C4-2B (cell line): Measurements from ENCODE around the gene ACOT11.

Experiments used
- H3K27ac ChIP-seq: fragments of 450-650 bp; 2 replicates; pipeline ENCODE4 v1.5.1; 2017
- CTCF ChIP-seq: fragments of 450-650 bp; conservative IDR thresholded peaks from 2 replicates; pipeline ENCODE4 v1.5.1; 2017; ENCODE audit warnings: mild to moderate bottlenecking
- ZFX ChIP-seq: fragments of 450-650 bp; IDR thresholded peaks from 2 replicates; pipeline ENCODE4 v1.6.1; 2017

Gene ACOT11

DNA sequence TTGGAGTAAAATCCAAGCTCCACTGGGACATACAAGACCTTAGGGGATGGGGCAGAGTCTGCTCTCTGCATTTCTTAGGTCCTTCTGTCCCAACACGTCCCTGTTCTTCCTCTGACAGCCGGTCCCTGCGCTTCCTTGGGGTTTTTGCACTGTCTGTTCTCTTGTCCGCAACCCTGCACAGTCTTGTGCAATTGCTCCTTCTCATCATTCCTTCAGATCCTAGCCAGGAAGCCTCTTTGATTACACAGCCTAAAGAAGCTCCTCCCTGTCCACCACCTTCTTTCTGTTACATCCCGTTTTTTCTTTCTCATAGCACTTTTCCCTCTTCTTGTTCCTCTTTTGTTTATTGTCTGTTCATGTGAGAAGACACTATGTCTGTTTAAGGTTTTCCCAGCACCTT lies 19.9 kb downstream of the ACOT11 start:
- TF ChIP-seq CTCF (no peak), ZFX (no peak)
- no peak overlapping the region for H3K27ac ChIP-seq

- TF ChIP-seq ZFX (no peak), CTCF (no peak)
- H3K27ac ChIP-seq = no peak overlapping the region
Measured at GRCh38 chr1:54569339-54569738, 21.3 kb downstream of the ACOT11 start.

- H3K27ac ChIP-seq = no peak overlapping the region
Measured at GRCh38 chr1:54570161-54570560, 22.1 kb downstream of the ACOT11 start.

GRCh38 chr1:54571326-54571725 lies 23.3 kb downstream of the ACOT11 start:
- TF ChIP-seq ZFX = no peak
- no peak for TF ChIP-seq CTCF
- no peak overlapping the region for H3K27ac ChIP-seq

More at GRCh38 chr1:54570161-54570560, 22.1 kb downstream of the ACOT11 start:
- TF ChIP-seq CTCF (no peak), ZFX (no peak)

DNA sequence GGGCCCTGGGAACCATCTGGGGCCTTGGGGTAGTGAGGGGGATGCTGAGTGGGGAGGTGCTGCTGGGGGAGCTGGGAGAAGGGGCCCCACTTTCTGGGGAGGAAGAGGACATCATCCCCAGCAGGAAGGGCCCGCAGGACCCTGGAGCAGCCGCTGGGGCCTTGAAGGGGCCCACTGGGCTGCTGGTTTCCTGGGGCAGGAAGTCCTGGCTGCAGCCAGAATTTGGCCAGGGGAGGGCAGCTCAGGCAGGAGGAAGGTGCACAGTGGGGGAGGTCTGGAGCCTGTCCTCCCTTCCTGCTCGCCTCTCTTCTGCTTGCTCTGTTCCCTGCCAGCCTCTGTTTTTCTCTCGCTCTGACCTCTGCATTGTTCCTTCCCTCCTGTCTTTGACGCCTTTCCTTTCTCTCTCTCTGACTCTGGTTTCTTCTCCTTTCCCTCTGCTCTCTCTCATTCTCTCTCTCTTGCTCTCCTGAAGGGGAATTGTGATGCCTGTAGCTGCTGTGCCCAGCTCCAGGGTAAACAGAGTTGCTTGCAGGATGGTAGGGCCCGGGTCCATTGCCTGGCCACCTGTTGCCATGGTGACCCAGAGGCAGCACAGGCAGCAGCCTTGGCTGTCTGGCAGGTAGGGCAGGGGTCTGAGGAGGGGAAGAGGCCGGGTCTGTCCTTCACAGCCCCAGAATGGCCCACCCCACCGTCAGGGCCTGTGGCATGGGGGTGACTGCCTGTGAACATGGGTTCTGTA lies 23.9 kb downstream of the ACOT11 start:
- no peak overlapping the region for H3K27ac ChIP-seq
- TF ChIP-seq ZFX (no peak), CTCF (no peak)

DNA sequence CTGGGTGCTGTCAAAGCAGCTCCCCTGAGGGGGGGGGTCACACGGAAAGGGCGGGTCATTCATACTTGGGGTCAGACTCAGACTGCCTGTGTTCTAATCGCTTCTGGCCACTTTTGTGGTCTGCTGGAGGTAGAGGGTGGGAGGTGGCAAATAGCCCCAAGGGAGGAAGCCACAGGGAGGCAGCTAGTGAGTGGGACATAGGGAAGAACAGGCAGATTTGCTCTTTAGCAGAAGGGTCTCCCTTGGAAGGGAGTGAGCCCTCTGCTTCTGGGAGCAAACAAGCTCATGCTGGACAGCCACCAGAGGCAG lies 24.5 kb downstream of the ACOT11 start:
- TF ChIP-seq CTCF = no peak
- TF ChIP-seq ZFX = no peak

DNA sequence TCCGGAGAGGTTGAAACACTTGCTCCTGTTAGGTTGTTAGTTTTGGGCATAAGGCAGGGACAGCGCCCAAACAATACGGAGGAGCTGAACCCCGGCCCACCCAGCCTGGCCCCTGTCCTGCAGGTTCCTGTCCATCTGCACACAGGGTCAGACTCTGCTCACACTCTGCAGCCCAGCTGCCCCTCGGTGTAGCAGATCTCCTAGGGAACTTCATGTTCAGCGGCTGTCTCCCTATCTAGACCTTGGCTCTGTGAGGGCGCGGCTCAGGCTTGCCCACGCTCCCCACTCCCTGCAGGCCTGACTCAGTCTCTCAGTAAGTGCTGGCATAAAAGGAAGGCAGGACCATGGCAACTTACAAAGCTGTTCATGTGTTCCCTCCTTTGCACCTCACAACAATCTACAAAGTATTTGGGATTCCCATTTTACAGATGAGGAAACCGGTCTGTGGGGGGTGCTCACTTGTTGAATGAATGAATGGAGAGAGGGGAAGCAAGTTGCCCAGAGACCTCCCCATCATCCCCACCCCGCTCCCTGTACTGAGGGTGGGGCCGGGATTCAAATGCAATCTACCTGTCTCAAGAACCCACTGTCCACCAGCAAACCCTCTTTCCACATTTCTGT lies 26.2 kb downstream of the ACOT11 start:
- no peak overlapping the region for H3K27ac ChIP-seq
- TF ChIP-seq ZFX (no peak), CTCF (no peak)

More for the DNA sequence above, 24.5 kb downstream of the ACOT11 start:
- no peak overlapping the region for H3K27ac ChIP-seq
